ENCODE data around the gene FXYD1.

DNA sequence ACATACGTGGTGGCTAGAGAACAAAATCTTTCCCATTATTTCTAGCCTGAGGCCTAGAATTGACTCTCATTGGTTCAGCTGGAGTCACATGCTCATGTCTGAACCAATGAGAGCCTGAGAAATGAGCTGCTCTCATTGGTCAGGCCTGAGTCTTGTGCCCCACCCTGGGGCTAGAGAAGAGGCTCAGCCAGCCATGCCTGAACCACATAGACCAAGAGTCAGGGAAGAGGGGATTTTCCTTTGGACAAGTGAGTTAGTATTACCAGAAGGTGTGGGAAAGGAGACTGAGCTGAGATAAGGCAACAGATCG lies 22.8 kb downstream of the FXYD1 start:
- TF ChIP-seq, protein P1, sequence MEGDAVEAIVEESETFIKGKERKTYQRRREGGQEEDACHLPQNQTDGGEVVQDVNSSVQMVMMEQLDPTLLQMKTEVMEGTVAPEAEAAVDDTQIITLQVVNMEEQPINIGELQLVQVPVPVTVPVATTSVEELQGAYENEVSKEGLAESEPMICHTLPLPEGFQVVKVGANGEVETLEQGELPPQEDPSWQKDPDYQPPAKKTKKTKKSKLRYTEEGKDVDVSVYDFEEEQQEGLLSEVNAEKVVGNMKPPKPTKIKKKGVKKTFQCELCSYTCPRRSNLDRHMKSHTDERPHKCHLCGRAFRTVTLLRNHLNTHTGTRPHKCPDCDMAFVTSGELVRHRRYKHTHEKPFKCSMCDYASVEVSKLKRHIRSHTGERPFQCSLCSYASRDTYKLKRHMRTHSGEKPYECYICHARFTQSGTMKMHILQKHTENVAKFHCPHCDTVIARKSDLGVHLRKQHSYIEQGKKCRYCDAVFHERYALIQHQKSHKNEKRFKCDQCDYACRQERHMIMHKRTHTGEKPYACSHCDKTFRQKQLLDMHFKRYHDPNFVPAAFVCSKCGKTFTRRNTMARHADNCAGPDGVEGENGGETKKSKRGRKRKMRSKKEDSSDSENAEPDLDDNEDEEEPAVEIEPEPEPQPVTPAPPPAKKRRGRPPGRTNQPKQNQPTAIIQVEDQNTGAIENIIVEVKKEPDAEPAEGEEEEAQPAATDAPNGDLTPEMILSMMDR (IDR thresholded peaks at IDR 0.05) = no peak
- TF ChIP-seq EP300 (IDR thresholded peaks at IDR 0.05) (no peak), POLR2AphosphoS5 (IDR thresholded peaks at IDR 0.05) (no peak), POLR2A (IDR thresholded peaks at IDR 0.05) (no peak)
